SK-N-MC (cell line): ENCODE results near the gene SLC25A41.

Source experiments
- EZH2 ChIP-seq: fragments of 200-600 bp; sonication (generic); IDR thresholded peaks from one replicate; pipeline ENCODE4 v1.6.1; 2017; ENCODE audit warnings: antibody characterized with exemption
- POLR2AphosphoS5 ChIP-seq: IDR thresholded peaks from 2 replicates; pipeline ENCODE4 v1.6.1; 2012; ENCODE audit warnings: mild to moderate bottlenecking, low read depth, low read length, borderline replicate concordance

DNA sequence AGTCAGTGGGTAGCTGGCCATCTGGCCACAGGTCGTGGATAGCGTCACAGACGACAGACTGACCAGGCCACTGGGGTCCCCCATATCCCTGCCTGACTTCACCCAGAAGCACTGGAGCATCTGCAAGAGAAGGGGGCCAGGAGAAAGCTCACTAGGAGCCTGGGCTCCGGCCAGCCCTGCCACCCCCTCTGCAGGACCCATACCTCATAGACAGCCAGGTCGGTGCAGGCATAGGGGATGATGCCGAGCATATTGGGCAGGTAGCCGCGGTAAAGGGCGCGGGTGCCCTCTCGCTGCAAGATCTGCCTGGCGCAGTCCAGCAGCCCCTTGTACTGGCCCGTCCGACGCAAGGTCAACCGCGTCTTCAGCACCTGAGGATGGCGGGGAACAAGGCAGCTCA is 6.4 kb downstream of the SLC25A41 start:
- TF ChIP-seq EZH2 (no peak), POLR2AphosphoS5 (no peak)
